GM10847 (cell line): ENCODE results near the gene RABGGTA.

Experiments used
- POLR2A ChIP-seq: IDR thresholded peaks from 2 replicates; pipeline ENCODE4 v1.6.1; 2011; ENCODE audit not compliant: insufficient read length; ENCODE audit errors: extremely low read depth

The RABGGTA gene

DNA sequence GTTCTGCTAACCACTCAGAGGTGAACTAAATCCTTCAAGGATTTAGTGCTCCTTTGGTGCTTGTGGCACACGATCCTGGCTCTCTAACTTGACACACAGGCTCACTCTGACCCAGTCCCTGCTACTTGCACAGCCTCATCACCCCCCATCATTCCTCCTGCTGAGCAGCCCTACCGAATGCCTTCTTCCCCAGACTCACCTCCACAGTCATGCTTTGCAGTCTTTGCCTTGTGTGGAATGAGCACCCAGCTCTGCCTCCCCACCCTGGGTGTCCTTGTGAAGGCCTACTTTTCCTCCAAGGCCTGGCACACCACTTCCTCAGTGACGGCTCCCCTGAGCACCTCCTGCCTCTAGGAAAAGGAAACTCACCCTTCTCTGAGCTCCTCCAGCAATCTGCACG is 21.0 kb downstream of the RABGGTA start:
- no peak for TF ChIP-seq POLR2A

DNA sequence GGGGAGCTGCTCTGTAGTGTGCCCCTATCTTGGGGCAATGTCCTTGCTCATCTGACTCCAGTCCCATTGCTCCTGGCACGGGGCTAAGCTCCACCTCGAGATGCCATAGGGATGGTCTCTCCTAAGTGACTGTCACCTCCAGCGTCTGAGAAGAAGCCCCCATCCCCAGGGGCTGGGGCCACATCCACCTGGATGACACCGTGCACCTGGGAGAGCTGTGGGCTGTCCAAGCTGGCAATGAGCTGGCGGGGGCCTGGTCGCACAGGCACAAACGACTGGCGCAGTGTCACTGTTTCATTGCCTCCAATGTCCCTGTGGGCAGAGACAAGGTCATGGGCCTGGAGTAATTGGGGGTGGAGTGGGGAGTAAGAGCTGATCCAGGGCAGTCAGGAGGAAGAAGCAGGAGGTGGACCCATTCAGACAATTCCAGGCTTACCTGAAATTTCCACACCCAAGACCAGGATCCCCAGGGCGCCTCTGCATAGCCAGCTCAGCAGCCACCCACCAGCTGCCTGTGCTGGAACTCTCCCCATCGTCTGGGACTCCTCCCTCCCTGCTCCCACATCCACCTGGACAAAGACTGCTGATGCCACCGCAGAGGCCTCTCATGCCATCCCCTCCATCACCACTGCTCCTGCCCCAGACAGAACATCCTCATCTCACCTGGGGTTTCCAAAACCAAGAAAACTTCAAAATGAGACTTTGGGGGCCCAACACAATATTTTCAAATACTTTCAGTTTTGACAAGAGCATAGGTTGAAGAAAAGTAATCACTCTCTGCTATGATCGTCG is 22.0 kb downstream of the RABGGTA start:
- no peak for TF ChIP-seq POLR2A

DNA sequence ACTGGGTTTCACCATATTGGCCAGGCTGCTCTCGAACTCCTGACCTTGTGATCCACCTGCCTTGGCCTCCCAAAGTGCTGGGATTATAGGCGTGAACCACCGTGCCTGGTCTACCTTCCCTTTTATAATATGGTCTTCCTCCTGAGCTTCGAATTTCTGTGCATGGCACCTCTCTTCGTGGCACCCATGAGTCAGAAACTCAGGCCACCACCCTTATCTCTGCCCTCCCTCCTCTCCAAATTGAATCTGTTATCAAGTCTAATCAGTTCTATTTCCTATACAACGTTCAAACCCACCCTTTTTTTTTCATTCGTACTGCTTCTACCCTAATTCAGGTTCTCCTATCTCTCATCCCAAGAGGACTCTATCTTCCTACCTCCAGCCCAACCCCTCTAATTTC is 24.0 kb downstream of the RABGGTA start:
- TF ChIP-seq POLR2A, result no peak

DNA sequence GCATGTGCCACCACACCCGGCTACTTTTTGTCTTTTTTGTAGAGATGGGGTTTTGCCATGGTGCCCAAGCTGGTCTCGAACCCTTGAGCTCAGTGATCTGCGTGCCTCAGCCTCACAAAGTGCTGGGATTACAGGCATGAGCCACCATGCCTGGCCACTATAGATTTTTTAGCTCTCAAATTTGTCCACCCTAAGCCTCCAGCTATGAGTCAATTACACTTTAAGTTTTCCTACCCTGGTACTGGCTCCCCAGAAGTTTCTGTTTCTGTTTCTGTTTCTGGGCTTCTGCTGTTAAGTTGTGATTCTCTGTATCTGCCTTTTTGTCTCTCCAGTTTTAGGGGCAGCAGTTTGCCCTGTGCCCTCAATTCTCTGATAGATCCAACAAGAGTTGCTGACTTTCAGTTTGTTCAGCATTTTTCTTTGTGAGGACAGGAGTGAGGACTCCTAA is 24.6 kb downstream of the RABGGTA start:
- TF ChIP-seq POLR2A, result no peak

DNA sequence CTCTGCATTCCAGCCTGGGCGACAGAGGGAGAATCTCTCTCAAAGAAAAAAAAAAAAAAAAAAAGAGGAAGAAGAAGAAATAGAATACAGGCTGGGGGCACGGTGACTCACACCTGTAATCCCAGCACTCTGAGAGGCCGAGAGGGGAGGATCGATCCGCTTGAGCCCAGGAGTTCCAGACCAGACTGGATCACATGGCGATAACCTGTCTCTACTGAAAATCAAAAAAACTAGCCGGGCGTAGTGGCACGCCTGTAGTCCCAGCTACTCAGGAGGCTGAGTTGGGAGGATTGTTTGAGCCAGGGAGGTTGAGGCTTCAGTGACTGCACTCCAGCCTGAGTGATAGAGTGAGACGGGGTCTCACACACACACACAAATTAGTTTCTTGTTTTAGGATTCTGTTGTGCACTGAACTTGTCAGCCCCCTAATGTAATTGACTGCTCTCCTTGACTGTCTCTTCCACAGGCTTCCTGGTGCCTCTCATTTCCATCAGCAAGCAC is 28.0 kb downstream of the RABGGTA start:
- TF ChIP-seq POLR2A, result no peak

DNA sequence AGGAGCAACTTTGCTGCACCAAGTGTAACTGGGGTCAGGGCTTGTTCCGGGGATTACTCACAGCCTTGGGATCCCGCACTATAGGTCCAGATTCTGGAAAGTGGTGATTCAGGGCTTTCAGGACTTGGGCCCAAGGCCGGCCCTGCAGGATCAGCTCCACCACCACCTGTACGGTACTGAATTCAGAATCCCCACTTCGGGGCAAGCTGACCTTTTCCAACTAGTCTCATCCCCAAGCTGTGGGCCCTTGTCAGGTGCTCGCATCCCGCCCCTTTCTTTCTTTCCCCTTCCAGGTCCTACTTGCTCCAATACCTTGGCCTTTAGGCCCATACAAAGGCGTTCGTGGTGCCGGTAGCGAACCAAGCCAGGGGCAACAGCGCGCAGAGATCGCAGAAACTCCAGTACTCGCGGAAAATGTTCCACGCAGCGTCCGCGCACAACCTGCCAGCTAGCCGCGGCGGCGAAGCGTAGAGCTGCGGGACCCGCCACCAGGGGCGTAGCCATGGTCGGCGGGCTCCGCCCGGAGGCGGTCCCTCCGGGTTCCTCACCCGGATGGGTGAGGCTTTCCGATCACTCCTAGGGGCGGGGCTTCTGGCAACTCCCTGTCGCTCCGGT is 29.5 kb downstream of the RABGGTA start:
- TF ChIP-seq POLR2A, result no peak

DNA sequence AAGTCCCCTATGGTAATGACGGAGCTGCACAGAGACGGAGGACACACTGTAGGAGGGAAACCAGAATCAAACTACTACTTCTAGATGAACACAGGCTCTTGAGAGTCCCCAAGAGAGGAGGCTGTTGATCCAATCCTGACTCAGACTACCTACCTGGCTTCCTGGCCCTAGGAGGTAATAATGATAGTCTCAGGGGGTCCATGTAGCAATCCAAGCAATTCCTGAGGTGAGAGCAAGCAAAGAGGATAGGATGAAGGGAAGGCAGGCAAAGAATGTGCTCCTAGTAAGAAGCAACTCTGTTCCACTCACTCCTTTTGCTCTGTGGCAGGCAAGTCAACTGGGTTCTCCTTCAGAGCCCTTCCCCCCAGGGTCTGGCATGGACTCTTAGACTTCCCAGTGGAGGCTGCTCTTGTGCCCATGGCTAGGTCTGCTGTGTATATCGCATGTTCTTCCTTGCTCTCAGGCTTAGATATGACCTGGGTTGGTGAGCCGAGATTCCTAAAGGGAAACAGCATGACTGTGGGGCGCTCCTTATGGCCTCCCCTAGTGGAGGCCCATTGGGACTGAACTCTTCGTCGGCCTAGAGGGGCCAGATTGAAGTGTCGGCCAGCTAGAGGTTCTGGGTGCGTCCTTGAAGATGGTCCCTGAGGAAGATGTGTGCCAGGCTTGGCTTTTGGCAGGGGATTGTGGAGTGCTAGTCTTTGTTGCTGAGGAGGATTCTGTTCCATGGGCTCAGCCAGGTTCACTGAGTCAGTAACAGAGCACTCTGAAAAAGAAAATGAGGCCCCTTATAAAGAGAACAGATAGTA is 31.1 kb downstream of the RABGGTA start:
- no peak for TF ChIP-seq POLR2A

DNA sequence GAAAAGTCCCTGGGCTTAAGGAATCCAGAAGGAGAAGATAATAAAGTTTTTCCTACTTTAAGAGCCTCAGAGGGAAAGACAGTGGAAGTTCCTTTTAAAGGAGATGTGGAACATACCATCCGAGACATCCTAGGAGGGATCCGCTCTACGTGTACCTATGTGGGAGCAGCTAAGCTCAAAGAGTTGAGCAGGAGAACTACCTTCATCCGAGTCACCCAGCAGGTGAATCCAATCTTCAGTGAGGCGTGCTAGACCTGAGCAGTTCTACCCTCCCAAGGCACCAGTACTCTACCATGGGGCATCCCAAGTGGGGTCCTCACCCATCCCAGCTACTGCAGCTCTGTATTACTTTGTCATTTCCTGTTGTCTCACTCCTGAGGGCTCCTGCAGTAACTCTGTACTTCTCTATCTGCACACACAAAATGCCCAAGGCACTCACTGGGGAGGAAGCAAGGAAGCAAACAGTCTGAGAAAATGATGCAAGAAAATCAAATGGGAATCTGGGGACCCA is 32.8 kb downstream of the RABGGTA start:
- TF ChIP-seq POLR2A, result no peak

DNA sequence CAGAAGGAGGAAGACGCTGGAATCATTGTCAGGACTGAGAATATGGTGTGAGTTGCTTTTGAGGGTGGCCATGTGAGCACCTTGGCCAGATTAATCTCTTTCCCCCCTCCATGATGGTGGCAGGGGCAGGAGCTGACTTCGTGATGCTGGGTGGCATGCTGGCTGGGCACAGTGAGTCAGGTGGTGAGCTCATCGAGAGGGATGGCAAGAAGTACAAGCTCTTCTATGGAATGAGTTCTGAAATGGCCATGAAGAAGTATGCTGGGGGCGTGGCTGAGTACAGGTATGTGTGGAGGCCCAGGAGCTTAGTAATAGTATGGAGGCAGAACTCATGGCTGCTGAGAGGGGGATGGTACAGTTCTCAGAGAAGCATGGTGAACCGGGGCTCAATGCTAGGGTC is 33.3 kb downstream of the RABGGTA start:
- TF ChIP-seq POLR2A, result no peak

DNA sequence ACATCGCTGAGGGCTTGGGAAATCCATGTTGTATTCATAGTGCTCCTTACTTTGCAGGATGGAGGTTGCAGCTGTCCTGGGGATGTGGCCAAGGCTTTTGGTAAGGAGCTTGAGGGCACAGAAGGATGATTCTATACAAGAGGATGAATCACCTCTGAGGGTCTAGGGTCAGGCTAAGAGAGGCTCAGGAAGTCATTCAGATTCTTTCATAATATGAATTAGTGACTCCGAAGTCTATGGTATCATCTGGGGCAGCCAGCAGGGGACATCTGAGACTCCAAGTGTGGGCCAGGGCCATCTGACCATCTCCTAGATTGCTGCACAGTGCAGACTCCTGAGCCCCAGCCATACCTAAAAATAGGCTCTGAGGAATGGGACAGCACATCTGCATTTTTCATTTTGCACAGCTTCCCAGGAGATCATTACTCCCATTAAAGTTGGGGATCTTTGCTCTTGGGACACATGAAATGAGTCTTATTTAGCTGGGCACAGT is 33.9 kb downstream of the RABGGTA start:
- no peak for TF ChIP-seq POLR2A

DNA sequence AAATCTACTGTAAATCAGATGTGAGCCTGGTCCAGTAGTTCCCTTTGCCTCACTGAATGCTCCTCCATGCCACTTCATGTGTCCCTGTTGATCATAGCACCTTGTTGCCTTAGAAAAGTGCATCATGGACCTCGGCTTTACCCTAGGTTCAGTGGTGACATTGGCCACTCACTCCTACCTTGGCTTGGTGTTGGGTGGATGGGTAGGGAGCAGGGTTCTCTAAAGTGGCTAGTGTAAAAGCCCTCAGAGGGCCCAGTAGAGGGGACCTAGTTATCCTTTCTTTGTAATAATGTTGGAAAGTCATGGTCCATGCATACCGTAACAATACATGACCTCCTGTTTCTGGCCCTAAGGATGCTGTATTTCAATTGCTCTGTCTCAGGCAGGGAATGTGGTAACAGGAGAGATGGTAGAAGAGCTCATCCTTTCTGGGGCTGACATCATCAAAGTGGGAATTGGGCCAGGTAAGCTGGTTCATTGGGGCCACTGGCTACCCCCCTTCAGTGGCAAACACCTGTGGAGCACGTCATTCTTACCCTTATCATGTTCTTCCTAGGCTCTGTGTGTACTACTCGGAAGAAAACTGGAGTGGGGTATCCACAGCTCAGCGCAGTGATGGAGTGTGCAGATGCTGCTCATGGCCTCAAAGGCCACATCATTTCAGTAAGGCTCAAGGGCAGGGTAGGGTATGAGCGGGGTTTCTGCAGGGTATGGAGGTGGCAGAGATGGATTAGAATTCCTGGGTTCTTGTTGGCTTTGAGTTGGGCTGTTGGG is 34.5 kb downstream of the RABGGTA start:
- TF ChIP-seq POLR2A, result no peak

DNA sequence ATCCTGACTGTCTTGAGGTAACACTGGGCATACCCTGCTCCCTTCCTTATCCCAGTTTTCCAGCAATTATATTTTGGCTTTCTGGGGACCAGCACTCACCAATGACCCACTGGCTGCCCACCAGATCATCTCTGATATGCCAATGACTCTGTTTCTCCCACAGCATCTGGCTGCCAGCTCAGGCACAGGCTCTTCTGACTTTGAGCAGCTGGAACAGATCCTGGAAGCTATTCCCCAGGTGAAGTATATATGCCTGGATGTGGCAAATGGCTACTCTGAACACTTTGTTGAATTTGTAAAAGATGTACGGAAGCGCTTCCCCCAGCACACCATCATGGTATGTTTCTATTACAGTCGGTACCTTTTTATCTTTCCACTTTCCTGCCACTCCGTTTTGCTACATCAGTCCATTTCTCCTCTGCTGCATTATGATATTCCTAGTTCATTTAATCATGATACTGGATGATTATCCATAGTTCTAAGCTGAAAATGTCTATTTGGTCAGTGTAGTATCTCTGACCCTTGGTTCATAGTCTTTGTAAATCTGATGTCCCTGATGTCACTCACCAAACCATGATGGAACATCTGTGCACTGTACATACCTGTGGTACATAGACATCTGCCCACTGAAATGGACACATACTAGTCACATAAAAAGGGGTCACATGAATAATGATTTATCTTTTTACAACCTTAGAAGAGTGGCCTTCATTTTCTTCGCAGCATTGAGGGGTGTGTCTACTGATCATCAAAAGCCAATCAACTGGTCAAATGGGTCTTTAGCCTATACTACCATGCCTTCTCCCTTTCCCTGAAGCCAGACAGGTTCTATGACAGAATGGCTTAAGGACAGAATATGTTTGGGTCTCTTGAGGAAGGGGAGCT is 35.4 kb downstream of the RABGGTA start:
- no peak for TF ChIP-seq POLR2A

DNA sequence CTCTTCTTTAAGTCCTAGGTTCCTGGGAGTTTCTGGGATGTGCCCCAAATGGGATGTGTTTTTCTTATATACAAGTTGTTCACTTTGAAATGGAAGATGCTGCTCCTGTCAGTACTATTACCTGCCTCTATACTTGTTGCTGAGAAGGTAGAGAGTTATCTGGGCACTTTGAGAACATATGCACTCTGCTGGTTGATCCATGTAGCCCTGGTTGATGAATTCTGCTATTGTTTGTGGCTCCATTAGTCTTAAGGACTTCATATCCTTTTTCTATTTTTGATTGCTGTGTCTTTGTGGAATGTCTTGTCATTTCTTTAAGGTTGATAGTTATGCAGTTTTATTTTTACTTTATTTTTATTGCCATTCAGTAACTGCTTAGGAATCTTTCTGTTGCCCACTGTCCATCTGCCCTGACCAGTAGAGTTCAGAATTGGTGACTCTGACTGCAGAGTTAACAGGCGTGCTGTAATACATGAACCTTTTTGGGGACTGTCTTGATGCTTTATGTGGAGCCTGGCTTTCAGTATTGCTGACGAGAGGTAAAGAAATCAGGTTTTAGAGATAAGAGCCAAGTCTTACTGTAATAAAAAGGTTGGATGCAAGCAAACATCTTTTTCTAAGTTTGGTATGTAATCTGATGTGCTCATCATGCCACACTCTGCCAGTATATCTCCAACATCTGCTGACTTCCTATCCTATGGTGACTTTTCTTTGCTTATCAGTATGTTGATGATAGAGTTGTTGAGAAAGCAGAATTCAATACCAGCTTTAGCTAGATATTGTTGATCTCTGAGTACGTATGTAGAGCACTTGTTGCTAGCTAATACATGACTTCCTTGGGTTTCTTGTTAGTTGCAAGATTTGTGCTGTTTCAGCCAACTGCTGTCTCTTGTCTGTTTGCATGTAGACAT is 37.0 kb downstream of the RABGGTA start:
- no peak for TF ChIP-seq POLR2A
